Measurements from ENCODE around the gene CCL22. TPM values are rescaled to one million over a fixed set of nuclear protein-coding genes. Genes with fewer than 3 reads are reported as not detected.

The CCL22 gene
- polyA plus RNA-seq, 1 donor from 2014 or later: not detected

Small RNAs within 50 kb of the gene (small RNA-seq; reads per million reads assigned to genes)
- 0 reads per million in 3 experiments for gene AC108081.1

Other genes starting within 250 kb of the CCL22 start
- gene PSME3IP1, start 172.7 kb upstream of the CCL22 start, polyA plus RNA-seq: 146 and 167 TPM in 2 replicates
- gene RSPRY1, start 172.5 kb upstream of the CCL22 start, polyA plus RNA-seq: 62.0 and 69.8 TPM in 2 replicates
- 149 and 153 TPM in 2 replicates for gene ARL2BP, start 113.5 kb upstream of the CCL22 start, polyA plus RNA-seq
- 0.10 TPM in 1 of 2 replicates, not detected in the other for gene PLLP, start 74.1 kb upstream of the CCL22 start, polyA plus RNA-seq
- gene CX3CL1, start 13.7 kb downstream of the CCL22 start, polyA plus RNA-seq: 3.8 and 4.9 TPM in 2 replicates
- gene CCL17, start 46.0 kb downstream of the CCL22 start, polyA plus RNA-seq: not detected in 2 replicates
- gene CIAPIN1, start 88.6 kb downstream of the CCL22 start, polyA plus RNA-seq: 117 and 131 TPM in 2 replicates
- gene COQ9, start 88.7 kb downstream of the CCL22 start, polyA plus RNA-seq: 78.7 and 95.0 TPM in 2 replicates
- gene POLR2C, start 103.9 kb downstream of the CCL22 start, polyA plus RNA-seq: 109 and 132 TPM in 2 replicates
- gene DOK4, start 127.7 kb downstream of the CCL22 start, polyA plus RNA-seq: 214 and 250 TPM in 2 replicates
- gene CCDC102A, start 177.8 kb downstream of the CCL22 start, polyA plus RNA-seq: 0.20 TPM in 1 of 2 replicates, not detected in the other
- gene ADGRG5, start 183.9 kb downstream of the CCL22 start, polyA plus RNA-seq: 0.19 and 0.58 TPM in 2 replicates